Measurements from ENCODE around the gene MRM3.
"Not testable (repeated sequence)": the region's sequence is repeated elsewhere in the genome, so short reads cannot be mapped to it uniquely, and the experiment has no call there.

MRM3 gene

GRCh38 chr17:800446-801242 is 18.5 kb downstream of the MRM3 start:
- Histone ChIP-seq H3K4me3 (ENCODE audit: low read length) (no peak overlapping the region), H3K36me3 (ENCODE audit: control insufficient read depth, low read depth, low read length) (peaks cover 6% of the 10 kb centered on the region), H3K4me1 (ENCODE audit: control insufficient read depth, low read depth, low read length) (no peaks in the 10 kb centered on the region), H3K27ac (ENCODE audit: low read length) (no peak overlapping the region), H3K9me3 (ENCODE audit: control insufficient read depth, low read depth, low read length) (no peaks in the 10 kb centered on the region), H3K27me3 (ENCODE audit: control insufficient read depth, insufficient read depth, low read length) (no peaks in the 10 kb centered on the region), H3K9ac (ENCODE audit: low read length) (no peak overlapping the region)

- no peaks in the 10 kb centered on the region for H3K4me1 ChIP-seq (ENCODE audit: control insufficient read depth, low read depth, low read length)
- H3K36me3 ChIP-seq (ENCODE audit: control insufficient read depth, low read depth, low read length) = peaks cover 6% of the 10 kb centered on the region
- H3K27me3 ChIP-seq (ENCODE audit: control insufficient read depth, insufficient read depth, low read length) = no peaks in the 10 kb centered on the region
- no peak overlapping the region for H3K27ac ChIP-seq (ENCODE audit: low read length)
- no peak overlapping the region for H3K9ac ChIP-seq (ENCODE audit: low read length)
- H3K4me3 ChIP-seq (ENCODE audit: low read length) = no peak overlapping the region
- H3K9me3 ChIP-seq (ENCODE audit: control insufficient read depth, low read depth, low read length) = no peaks in the 10 kb centered on the region
Observed at GRCh38 chr17:801660-802059, 19.5 kb downstream of the MRM3 start.

GRCh38 chr17:802481-802880 is 20.3 kb downstream of the MRM3 start:
- Histone ChIP-seq H3K27ac (ENCODE audit: low read length) (no peak overlapping the region), H3K36me3 (ENCODE audit: control insufficient read depth, low read depth, low read length) (peaks cover 6% of the 10 kb centered on the region), H3K9ac (ENCODE audit: low read length) (no peak overlapping the region), H3K4me3 (ENCODE audit: low read length) (no peak overlapping the region), H3K4me1 (ENCODE audit: control insufficient read depth, low read depth, low read length) (no peaks in the 10 kb centered on the region), H3K27me3 (ENCODE audit: control insufficient read depth, insufficient read depth, low read length) (no peaks in the 10 kb centered on the region), H3K9me3 (ENCODE audit: control insufficient read depth, low read depth, low read length) (no peaks in the 10 kb centered on the region)

- H3K4me1 ChIP-seq (ENCODE audit: control insufficient read depth, low read depth, low read length) = no peaks in the 10 kb centered on the region
Observed at GRCh38 chr17:802901-803881, 21.0 kb downstream of the MRM3 start.

GRCh38 chr17:804541-805435 is 22.6 kb downstream of the MRM3 start:
- Histone ChIP-seq H3K36me3 (ENCODE audit: control insufficient read depth, low read depth, low read length) (peaks cover 6% of the 10 kb centered on the region), H3K4me1 (ENCODE audit: control insufficient read depth, low read depth, low read length) (no peaks in the 10 kb centered on the region), H3K27ac (ENCODE audit: low read length) (no peak overlapping the region), H3K4me3 (ENCODE audit: low read length) (no peak overlapping the region), H3K27me3 (ENCODE audit: control insufficient read depth, insufficient read depth, low read length) (no peaks in the 10 kb centered on the region), H3K9ac (ENCODE audit: low read length) (no peak overlapping the region), H3K9me3 (ENCODE audit: control insufficient read depth, low read depth, low read length) (no peaks in the 10 kb centered on the region)

More at GRCh38 chr17:802901-803881, 21.0 kb downstream of the MRM3 start:
- H3K4me3 ChIP-seq (ENCODE audit: low read length) = no peak overlapping the region
- no peaks in the 10 kb centered on the region for H3K9me3 ChIP-seq (ENCODE audit: control insufficient read depth, low read depth, low read length)
- H3K27ac ChIP-seq (ENCODE audit: low read length) = no peak overlapping the region
- peaks cover 6% of the 10 kb centered on the region for H3K36me3 ChIP-seq (ENCODE audit: control insufficient read depth, low read depth, low read length)
- H3K9ac ChIP-seq (ENCODE audit: low read length) = no peak overlapping the region
- H3K27me3 ChIP-seq (ENCODE audit: control insufficient read depth, insufficient read depth, low read length) = no peaks in the 10 kb centered on the region

- H3K4me3 ChIP-seq (ENCODE audit: low read length); H3K9ac ChIP-seq (ENCODE audit: low read length); H3K9me3 ChIP-seq (ENCODE audit: control insufficient read depth, low read depth, low read length); H3K27ac ChIP-seq (ENCODE audit: low read length); H3K27me3 ChIP-seq (ENCODE audit: control insufficient read depth, insufficient read depth, low read length); H3K4me1 ChIP-seq (ENCODE audit: control insufficient read depth, low read depth, low read length); H3K36me3 ChIP-seq (ENCODE audit: control insufficient read depth, low read depth, low read length): not testable (repeated sequence)
Observed at GRCh38 chr17:805886-806285, 23.7 kb downstream of the MRM3 start.

- H3K4me3 ChIP-seq (ENCODE audit: low read length) = no peak overlapping the region
- no peak overlapping the region for H3K9ac ChIP-seq (ENCODE audit: low read length)
- no peaks in the 10 kb centered on the region for H3K4me1 ChIP-seq (ENCODE audit: control insufficient read depth, low read depth, low read length)
- H3K27ac ChIP-seq (ENCODE audit: low read length) = no peak overlapping the region
- no peaks in the 10 kb centered on the region for H3K9me3 ChIP-seq (ENCODE audit: control insufficient read depth, low read depth, low read length)
- H3K36me3 ChIP-seq (ENCODE audit: control insufficient read depth, low read depth, low read length) = peaks cover 3% of the 10 kb centered on the region
- H3K27me3 ChIP-seq (ENCODE audit: control insufficient read depth, insufficient read depth, low read length) = no peaks in the 10 kb centered on the region
Observed at GRCh38 chr17:806346-806745, 24.2 kb downstream of the MRM3 start.

- H3K36me3 ChIP-seq (ENCODE audit: control insufficient read depth, low read depth, low read length) = no peaks in the 10 kb centered on the region
- H3K4me1 ChIP-seq (ENCODE audit: control insufficient read depth, low read depth, low read length) = no peaks in the 10 kb centered on the region
- no peaks in the 10 kb centered on the region for H3K27me3 ChIP-seq (ENCODE audit: control insufficient read depth, insufficient read depth, low read length)
- no peak overlapping the region for H3K4me3 ChIP-seq (ENCODE audit: low read length)
- H3K9me3 ChIP-seq (ENCODE audit: control insufficient read depth, low read depth, low read length) = no peaks in the 10 kb centered on the region
- H3K27ac ChIP-seq (ENCODE audit: low read length) = no peak overlapping the region
- H3K9ac ChIP-seq (ENCODE audit: low read length) = no peak overlapping the region
Observed at GRCh38 chr17:806781-807522, 24.8 kb downstream of the MRM3 start.

- Histone ChIP-seq H3K36me3 (ENCODE audit: control insufficient read depth, low read depth, low read length) (peaks cover 3% of the 10 kb centered on the region), H3K9ac (ENCODE audit: low read length) (no peak overlapping the region), H3K4me1 (ENCODE audit: control insufficient read depth, low read depth, low read length) (no peaks in the 10 kb centered on the region), H3K4me3 (ENCODE audit: low read length) (no peak overlapping the region), H3K27ac (ENCODE audit: low read length) (no peak overlapping the region), H3K27me3 (ENCODE audit: control insufficient read depth, insufficient read depth, low read length) (no peaks in the 10 kb centered on the region), H3K9me3 (ENCODE audit: control insufficient read depth, low read depth, low read length) (no peaks in the 10 kb centered on the region)
Observed at GRCh38 chr17:807523-808294, 25.6 kb downstream of the MRM3 start.

GRCh38 chr17:811051-811784 is 29.1 kb downstream of the MRM3 start:
- H3K4me1 ChIP-seq (ENCODE audit: control insufficient read depth, low read depth, low read length) = no peaks in the 10 kb centered on the region
- H3K27ac ChIP-seq (ENCODE audit: low read length) = no peak overlapping the region
- no peak overlapping the region for H3K9ac ChIP-seq (ENCODE audit: low read length)
- no peaks in the 10 kb centered on the region for H3K9me3 ChIP-seq (ENCODE audit: control insufficient read depth, low read depth, low read length)
- no peak overlapping the region for H3K4me3 ChIP-seq (ENCODE audit: low read length)
- H3K27me3 ChIP-seq (ENCODE audit: control insufficient read depth, insufficient read depth, low read length) = no peaks in the 10 kb centered on the region
- H3K36me3 ChIP-seq (ENCODE audit: control insufficient read depth, low read depth, low read length) = peaks cover 16% of the 10 kb centered on the region
